Measurements from ENCODE around the gene AIF1L. TPM values are rescaled to one million over a fixed set of nuclear protein-coding genes. Genes with fewer than 3 reads are reported as not detected.

AIF1L gene
- total RNA-seq, 5 donors from 2014 or later (not counting 1 experiment from before 2014, with no cell fraction given), result 0.37 to 0.67 (median 0.51) TPM; not detected in 2

GRCh38 chr9:131085370-131086122 is 10.8 kb upstream of the AIF1L start:
- no peak for ATAC-seq (replicated peaks in 1 of 4)
- Histone ChIP-seq H3K4me1 (ENCODE audit: control insufficient read depth in 1 of 2, extremely low read depth in 1 of 2, insufficient read depth in 2 of 2, low read length in 2 of 2) (no peaks in the 10 kb centered on the region), H3K9me3 (no peaks in the 10 kb centered on the region), H3K27ac (ENCODE audit: low read length) (no peak overlapping the region), H3K27me3 (replicated peaks in 1 of 2; ENCODE audit: control insufficient read depth in 2 of 2, extremely low read depth in 1 of 2, insufficient read depth in 2 of 2, low read length in 1 of 2) (peaks cover 0 to 17% of the 10 kb centered on the region in 2 experiments), H3K4me3 (ENCODE audit: control insufficient read depth in 1 of 2, extremely low read depth in 1 of 2, low read length in 1 of 2) (no peak overlapping the region), H3K36me3 (ENCODE audit: control insufficient read depth in 2 of 2, extremely low read depth in 1 of 2, insufficient read depth in 1 of 2, low read length in 1 of 2) (no peaks in the 10 kb centered on the region)
- no peak for DNase-seq
- Mint-ChIP-seq H3K27me3 (peaks cover 0 to 3% of the 10 kb centered on the region in 2 donors), H3K9me3 (no peaks in the 10 kb centered on the region), H3K27ac (no peak overlapping the region), H3K4me1 (no peaks in the 10 kb centered on the region), H3K4me3 (no peak overlapping the region), H3K36me3 (no peaks in the 10 kb centered on the region)
- POLR2A ChIA-PET, result interaction anchor here in 1 of 2 donors (0.6 kb wide), 2 partner anchors 627 to 718 kb away, joined by 3 read pairs; no protein-coding TSS in a partner anchor
- CTCF ChIA-PET, result no interaction called here
- WGBS (ENCODE audit: insufficient coverage), result 84% methylated on average over 22 of the region's 23 CpGs

GRCh38 chr9:131087354-131087893 is 8.9 kb upstream of the AIF1L start:
- ChIA-PET CTCF (no interaction called here), POLR2A (no interaction called here)
- H3K4me1 ChIP-seq (ENCODE audit: control insufficient read depth in 1 of 2, extremely low read depth in 1 of 2, insufficient read depth in 2 of 2, low read length in 2 of 2), result no peaks in the 10 kb centered on the region
- Mint-ChIP-seq H3K9me3 (no peaks in the 10 kb centered on the region), H3K27me3 (peaks cover under 1 to 3% of the 10 kb centered on the region in 2 donors), H3K4me3 (no peak overlapping the region), H3K27ac (no peak overlapping the region), H3K36me3 (no peaks in the 10 kb centered on the region), H3K4me1 (no peaks in the 10 kb centered on the region)
- peaks cover 0 to 20% of the 10 kb centered on the region in 2 experiments for H3K27me3 ChIP-seq (replicated peaks in 1 of 2; ENCODE audit: control insufficient read depth in 2 of 2, extremely low read depth in 1 of 2, insufficient read depth in 2 of 2, low read length in 1 of 2)
- no peak overlapping the region for H3K4me3 ChIP-seq (ENCODE audit: control insufficient read depth in 1 of 2, extremely low read depth in 1 of 2, low read length in 1 of 2)
- ATAC-seq (replicated peaks in 1 of 4) (no peak), DNase-seq (no peak)
- H3K9me3 ChIP-seq, result no peaks in the 10 kb centered on the region
- no peak overlapping the region for H3K27ac ChIP-seq (ENCODE audit: low read length)
- H3K36me3 ChIP-seq (ENCODE audit: control insufficient read depth in 2 of 2, extremely low read depth in 1 of 2, insufficient read depth in 1 of 2, low read length in 1 of 2), result no peaks in the 10 kb centered on the region
- 86% methylated on average over 12 of the region's 19 CpGs for WGBS (ENCODE audit: insufficient coverage)

GRCh38 chr9:131090025-131090787 is 6.1 kb upstream of the AIF1L start:
- H3K27ac ChIP-seq (ENCODE audit: low read length), result no peak overlapping the region
- Mint-ChIP-seq H3K4me3 (no peak overlapping the region), H3K36me3 (no peaks in the 10 kb centered on the region), H3K27ac (no peak overlapping the region), H3K9me3 (no peaks in the 10 kb centered on the region), H3K4me1 (peaks cover 0 to 1% (median 0%) of the 10 kb centered on the region in 3 donors), H3K27me3 (peaks cover 6 to 21% of the 10 kb centered on the region in 2 donors)
- ChIA-PET CTCF (no interaction called here), POLR2A (no interaction called here)
- H3K9me3 ChIP-seq, result no peaks in the 10 kb centered on the region
- peaks cover 2 to 37% of the 10 kb centered on the region in 2 experiments for H3K27me3 ChIP-seq (replicated peaks in 1 of 2; ENCODE audit: control insufficient read depth in 2 of 2, extremely low read depth in 1 of 2, insufficient read depth in 2 of 2, low read length in 1 of 2)
- no peaks in the 10 kb centered on the region for H3K36me3 ChIP-seq (ENCODE audit: control insufficient read depth in 2 of 2, extremely low read depth in 1 of 2, insufficient read depth in 1 of 2, low read length in 1 of 2)
- H3K4me3 ChIP-seq (ENCODE audit: control insufficient read depth in 1 of 2, extremely low read depth in 1 of 2, low read length in 1 of 2), result no peak overlapping the region
- 88% methylated on average over 10 of the region's 13 CpGs for WGBS (ENCODE audit: insufficient coverage)
- ATAC-seq (replicated peaks in 1 of 4) (no peak), DNase-seq (no peak)
- no peaks in the 10 kb centered on the region for H3K4me1 ChIP-seq (ENCODE audit: control insufficient read depth in 1 of 2, extremely low read depth in 1 of 2, insufficient read depth in 2 of 2, low read length in 2 of 2)

- H3K36me3 Mint-ChIP-seq, result no peaks in the 10 kb centered on the region
- no peaks in the 10 kb centered on the region for H3K9me3 ChIP-seq
- peaks cover 2 to 41% of the 10 kb centered on the region in 2 experiments for H3K27me3 ChIP-seq (replicated peaks in 1 of 2; ENCODE audit: control insufficient read depth in 2 of 2, extremely low read depth in 1 of 2, insufficient read depth in 2 of 2, low read length in 1 of 2)
- peaks cover 4 to 6% (median 6%) of the 10 kb centered on the region in 3 donors for H3K4me1 Mint-ChIP-seq
- ChIA-PET CTCF (no interaction called here), POLR2A (no interaction called here)
- 84% methylated on average over 18 of the region's 19 CpGs for WGBS (ENCODE audit: insufficient coverage)
- H3K4me3 Mint-ChIP-seq, result no peak overlapping the region
- no peaks in the 10 kb centered on the region for H3K36me3 ChIP-seq (ENCODE audit: control insufficient read depth in 2 of 2, extremely low read depth in 1 of 2, insufficient read depth in 1 of 2, low read length in 1 of 2)
- no peaks in the 10 kb centered on the region for H3K9me3 Mint-ChIP-seq
- ATAC-seq (replicated peaks in 1 of 4) (no peak), DNase-seq (no peak)
- no peak overlapping the region for H3K27ac ChIP-seq (ENCODE audit: low read length)
- H3K27me3 Mint-ChIP-seq, result peaks cover 11 to 30% of the 10 kb centered on the region in 2 donors
- no peak overlapping the region for H3K27ac Mint-ChIP-seq
- H3K4me1 ChIP-seq (ENCODE audit: control insufficient read depth in 1 of 2, extremely low read depth in 1 of 2, insufficient read depth in 2 of 2, low read length in 2 of 2), result peaks cover 0 to 6% of the 10 kb centered on the region in 2 experiments
- no peak overlapping the region for H3K4me3 ChIP-seq (ENCODE audit: control insufficient read depth in 1 of 2, extremely low read depth in 1 of 2, low read length in 1 of 2)
Measured at GRCh38 chr9:131091352-131091992, 4.9 kb upstream of the AIF1L start.

- no peak overlapping the region for H3K27ac ChIP-seq (ENCODE audit: low read length)
- H3K4me1 ChIP-seq (ENCODE audit: control insufficient read depth in 1 of 2, extremely low read depth in 1 of 2, insufficient read depth in 2 of 2, low read length in 2 of 2), result peaks cover 0 to 12% of the 10 kb centered on the region in 2 experiments
- ATAC-seq (replicated peaks in 1 of 4) (no peak), DNase-seq (no peak)
- H3K36me3 Mint-ChIP-seq, result no peaks in the 10 kb centered on the region
- 68% methylated on average over 6 of the region's 6 CpGs for WGBS (ENCODE audit: insufficient coverage)
- no peaks in the 10 kb centered on the region for H3K36me3 ChIP-seq (ENCODE audit: control insufficient read depth in 2 of 2, extremely low read depth in 1 of 2, insufficient read depth in 1 of 2, low read length in 1 of 2)
- ChIA-PET CTCF (no interaction called here), POLR2A (no interaction called here)
- no peak overlapping the region for H3K27ac Mint-ChIP-seq
- H3K9me3 Mint-ChIP-seq, result no peaks in the 10 kb centered on the region
- H3K27me3 Mint-ChIP-seq, result peaks cover 13 to 32% of the 10 kb centered on the region in 2 donors
- no peak overlapping the region for H3K4me3 Mint-ChIP-seq
- peaks cover 4 to 7% (median 6%) of the 10 kb centered on the region in 3 donors for H3K4me1 Mint-ChIP-seq
- H3K4me3 ChIP-seq (ENCODE audit: control insufficient read depth in 1 of 2, extremely low read depth in 1 of 2, low read length in 1 of 2), result no peak overlapping the region
- peaks cover 2 to 43% of the 10 kb centered on the region in 2 experiments for H3K27me3 ChIP-seq (replicated peaks in 1 of 2; ENCODE audit: control insufficient read depth in 2 of 2, extremely low read depth in 1 of 2, insufficient read depth in 2 of 2, low read length in 1 of 2)
- no peaks in the 10 kb centered on the region for H3K9me3 ChIP-seq
Measured at GRCh38 chr9:131092030-131092429, 4.3 kb upstream of the AIF1L start.

All from T-cell (primary cell).